Measurements from ENCODE around the gene TRAM2. TPM values are rescaled to one million over a fixed set of nuclear protein-coding genes. Genes with fewer than 3 reads are reported as not detected.

Gene TRAM2
- total RNA-seq, 2 experiments from 2014 or later, result 7.1 to 7.6 TPM

DNA sequence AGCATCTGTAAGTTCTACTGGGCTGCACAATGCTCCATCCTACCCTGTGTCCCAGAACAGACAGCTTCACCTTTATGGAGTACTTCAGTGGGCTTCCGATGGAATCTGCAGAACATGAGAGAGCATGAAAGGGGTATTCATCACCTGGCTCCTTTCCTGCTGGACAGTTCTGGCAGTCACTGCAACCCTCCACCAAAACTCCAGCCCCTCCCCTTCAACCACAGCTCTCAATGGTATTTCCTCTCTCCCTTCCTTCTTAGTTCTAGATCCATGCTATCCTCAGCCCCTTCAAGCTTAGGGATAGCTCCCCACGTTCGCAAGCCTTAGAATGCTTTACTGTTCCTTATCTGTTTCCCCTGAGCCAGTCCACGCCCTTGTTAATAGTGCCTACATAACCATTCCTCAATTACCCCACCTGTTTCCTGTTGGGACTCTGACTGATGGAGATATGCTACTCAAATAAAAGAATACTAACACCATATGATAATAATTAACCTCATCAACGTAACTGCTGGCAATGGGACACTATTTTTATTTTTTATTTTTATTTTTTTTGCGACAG, 26.8 kb downstream of the TRAM2 start:
- Histone ChIP-seq H3K27me3 (ENCODE audit: control insufficient read depth in 1 of 2, insufficient read depth in 2 of 2, low read length in 2 of 2) (no peaks in the 10 kb centered on the region), H3K27ac (ENCODE audit: low read depth in 1 of 2, low read length in 2 of 2) (no peak overlapping the region), H3K4me3 (ENCODE audit: low read length) (no peak overlapping the region), H3K4me1 (ENCODE audit: insufficient read depth, low read length) (no peaks in the 10 kb centered on the region), H3K9me3 (ENCODE audit: control insufficient read depth in 1 of 2, insufficient read depth in 1 of 2, low read length in 2 of 2) (no peaks in the 10 kb centered on the region), H3K36me3 (ENCODE audit: insufficient read depth, low read length) (no peaks in the 10 kb centered on the region)
- DNase-seq, result no peak
- intact Hi-C loops (cut with DNase I, micrococcal nuclease), result no loop called here
- POLR2A ChIA-PET, result no interaction called here
- no peaks in the 10 kb centered on the region for H3K9me3 Mint-ChIP-seq
- CTCF ChIA-PET, result no interaction called here
- H3K27ac Mint-ChIP-seq, result no peak overlapping the region
- H3K4me1 Mint-ChIP-seq (ENCODE audit: low read depth), result peaks cover 37% of the 10 kb centered on the region
- peaks cover 4% of the 10 kb centered on the region for H3K36me3 Mint-ChIP-seq (ENCODE audit: low read depth)
- TF ChIP-seq, protein P1, sequence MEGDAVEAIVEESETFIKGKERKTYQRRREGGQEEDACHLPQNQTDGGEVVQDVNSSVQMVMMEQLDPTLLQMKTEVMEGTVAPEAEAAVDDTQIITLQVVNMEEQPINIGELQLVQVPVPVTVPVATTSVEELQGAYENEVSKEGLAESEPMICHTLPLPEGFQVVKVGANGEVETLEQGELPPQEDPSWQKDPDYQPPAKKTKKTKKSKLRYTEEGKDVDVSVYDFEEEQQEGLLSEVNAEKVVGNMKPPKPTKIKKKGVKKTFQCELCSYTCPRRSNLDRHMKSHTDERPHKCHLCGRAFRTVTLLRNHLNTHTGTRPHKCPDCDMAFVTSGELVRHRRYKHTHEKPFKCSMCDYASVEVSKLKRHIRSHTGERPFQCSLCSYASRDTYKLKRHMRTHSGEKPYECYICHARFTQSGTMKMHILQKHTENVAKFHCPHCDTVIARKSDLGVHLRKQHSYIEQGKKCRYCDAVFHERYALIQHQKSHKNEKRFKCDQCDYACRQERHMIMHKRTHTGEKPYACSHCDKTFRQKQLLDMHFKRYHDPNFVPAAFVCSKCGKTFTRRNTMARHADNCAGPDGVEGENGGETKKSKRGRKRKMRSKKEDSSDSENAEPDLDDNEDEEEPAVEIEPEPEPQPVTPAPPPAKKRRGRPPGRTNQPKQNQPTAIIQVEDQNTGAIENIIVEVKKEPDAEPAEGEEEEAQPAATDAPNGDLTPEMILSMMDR (IDR thresholded peaks at IDR 0.05), result no peak
- H3K4me3 Mint-ChIP-seq, result no peak overlapping the region
- no peaks in the 10 kb centered on the region for H3K27me3 Mint-ChIP-seq
- no peak for ATAC-seq (ENCODE audit: poor library complexity)

DNA sequence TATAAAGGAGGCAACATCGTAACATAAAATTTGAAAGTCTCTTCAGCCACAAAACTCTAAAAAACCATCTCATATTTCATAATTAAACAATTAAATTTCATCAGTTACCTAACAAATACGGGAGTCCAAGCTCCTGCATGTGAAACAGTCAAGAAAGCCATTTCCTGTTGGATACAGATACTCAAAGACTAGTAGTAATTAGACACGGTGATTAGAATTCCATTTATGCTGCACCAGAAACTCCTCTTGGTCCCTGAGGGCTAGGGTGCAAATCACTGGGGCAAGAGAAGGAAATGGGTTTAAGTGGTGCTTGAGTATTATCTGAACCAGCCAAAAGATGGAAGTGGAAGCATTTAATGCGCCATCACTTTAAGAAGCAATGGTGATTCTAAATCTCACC, 27.4 kb downstream of the TRAM2 start:
- POLR2A ChIA-PET, result no interaction called here
- TF ChIP-seq, protein P1 (IDR thresholded peaks at IDR 0.05), result no peak
- Mint-ChIP-seq H3K27ac (no peak overlapping the region), H3K36me3 (ENCODE audit: low read depth) (peaks cover 4% of the 10 kb centered on the region), H3K4me3 (no peak overlapping the region), H3K4me1 (ENCODE audit: low read depth) (peaks cover 37% of the 10 kb centered on the region), H3K9me3 (no peaks in the 10 kb centered on the region), H3K27me3 (no peaks in the 10 kb centered on the region)
- Histone ChIP-seq H3K9me3 (ENCODE audit: control insufficient read depth in 1 of 2, insufficient read depth in 1 of 2, low read length in 2 of 2) (no peaks in the 10 kb centered on the region), H3K27me3 (ENCODE audit: control insufficient read depth in 1 of 2, insufficient read depth in 2 of 2, low read length in 2 of 2) (no peaks in the 10 kb centered on the region), H3K27ac (ENCODE audit: low read depth in 1 of 2, low read length in 2 of 2) (no peak overlapping the region), H3K4me1 (ENCODE audit: insufficient read depth, low read length) (no peaks in the 10 kb centered on the region), H3K36me3 (ENCODE audit: insufficient read depth, low read length) (peaks cover under 1% of the 10 kb centered on the region), H3K4me3 (ENCODE audit: low read length) (no peak overlapping the region)
- intact Hi-C loops (cut with DNase I, micrococcal nuclease), result no loop called here
- DNase-seq (no peak), ATAC-seq (ENCODE audit: poor library complexity) (no peak)
- CTCF ChIA-PET, result no interaction called here

DNA sequence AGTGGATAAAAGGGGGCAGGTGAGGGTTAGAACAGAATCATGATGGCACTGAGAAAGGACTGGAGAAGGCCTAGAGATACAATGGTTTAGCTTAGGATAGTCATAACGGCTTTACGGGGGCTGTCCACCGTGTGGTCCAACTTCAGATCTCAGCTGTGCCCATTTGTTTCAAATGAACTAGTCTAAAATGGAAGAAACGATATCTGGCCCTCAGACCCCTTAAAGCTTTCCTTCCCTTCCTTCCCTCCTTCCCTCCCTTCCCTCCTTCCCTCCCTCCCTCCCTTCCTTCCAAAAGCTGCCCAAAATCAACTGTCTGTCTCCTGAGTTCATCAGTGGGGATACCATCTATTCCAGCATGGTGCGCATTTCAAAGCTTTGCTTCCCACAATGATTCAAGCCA, 27.9 kb downstream of the TRAM2 start:
- ChIA-PET POLR2A (no interaction called here), CTCF (no interaction called here)
- no peaks in the 10 kb centered on the region for H3K27me3 Mint-ChIP-seq
- no peaks in the 10 kb centered on the region for H3K27me3 ChIP-seq (ENCODE audit: control insufficient read depth in 1 of 2, insufficient read depth in 2 of 2, low read length in 2 of 2)
- no peaks in the 10 kb centered on the region for H3K9me3 Mint-ChIP-seq
- TF ChIP-seq, protein P1 (IDR thresholded peaks at IDR 0.05), result no peak
- H3K36me3 ChIP-seq (ENCODE audit: insufficient read depth, low read length), result peaks cover 4% of the 10 kb centered on the region
- intact Hi-C loops (cut with DNase I, micrococcal nuclease), result no loop called here
- no peak overlapping the region for H3K4me3 ChIP-seq (ENCODE audit: low read length)
- ATAC-seq (ENCODE audit: poor library complexity) (no peak), DNase-seq (no peak)
- no peak overlapping the region for H3K27ac ChIP-seq (ENCODE audit: low read depth in 1 of 2, low read length in 2 of 2)
- no peaks in the 10 kb centered on the region for H3K4me1 ChIP-seq (ENCODE audit: insufficient read depth, low read length)
- no peak overlapping the region for H3K4me3 Mint-ChIP-seq
- peaks cover 37% of the 10 kb centered on the region for H3K4me1 Mint-ChIP-seq (ENCODE audit: low read depth)
- no peaks in the 10 kb centered on the region for H3K9me3 ChIP-seq (ENCODE audit: control insufficient read depth in 1 of 2, insufficient read depth in 1 of 2, low read length in 2 of 2)
- peaks cover 4% of the 10 kb centered on the region for H3K36me3 Mint-ChIP-seq (ENCODE audit: low read depth)
- H3K27ac Mint-ChIP-seq, result no peak overlapping the region

All from CD4-positive, alpha-beta T cell (primary cell).